AG09319 (cell line): Measurements from ENCODE around the gene PRDM10.
"Not testable (repeated sequence)": the region's sequence is repeated elsewhere in the genome, so short reads cannot be mapped to it uniquely, and the experiment has no call there.

Experiments
- DNase-seq: peaks from one replicate; pipeline ENCODE4 v3.0.0-alpha.2; 2010; ENCODE audit warnings: low read depth; ENCODE audit errors: extremely low read depth
- TF ChIP-seq, protein P1 (sequence below): IDR thresholded peaks from 2 replicates; pipeline ENCODE4 v1.5.1; 2011; ENCODE audit warnings: low read depth, mild to moderate bottlenecking, inconsistent platforms, low read length, moderate library complexity

The PRDM10 gene

DNA sequence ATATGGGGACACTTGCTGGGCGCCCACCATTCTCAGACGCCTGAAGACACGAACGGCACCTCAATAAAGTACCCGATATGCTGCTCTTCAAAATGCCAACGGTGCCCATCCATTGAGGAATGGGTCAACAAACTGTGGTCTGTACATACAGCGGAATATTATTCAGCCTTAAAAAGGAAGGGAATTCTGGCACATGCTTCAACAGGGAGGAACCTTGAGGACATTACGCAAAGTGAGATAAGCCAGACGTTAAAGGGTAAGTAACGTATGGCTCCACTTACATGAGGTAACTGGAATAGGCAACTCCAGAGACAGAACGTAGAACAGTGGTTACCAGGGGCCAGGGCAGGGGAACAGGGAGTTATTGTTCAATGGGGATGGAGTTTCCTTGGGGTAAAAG, 28.0 kb downstream of the PRDM10 start:
- DNase-seq = no peak
- TF ChIP-seq, protein P1, sequence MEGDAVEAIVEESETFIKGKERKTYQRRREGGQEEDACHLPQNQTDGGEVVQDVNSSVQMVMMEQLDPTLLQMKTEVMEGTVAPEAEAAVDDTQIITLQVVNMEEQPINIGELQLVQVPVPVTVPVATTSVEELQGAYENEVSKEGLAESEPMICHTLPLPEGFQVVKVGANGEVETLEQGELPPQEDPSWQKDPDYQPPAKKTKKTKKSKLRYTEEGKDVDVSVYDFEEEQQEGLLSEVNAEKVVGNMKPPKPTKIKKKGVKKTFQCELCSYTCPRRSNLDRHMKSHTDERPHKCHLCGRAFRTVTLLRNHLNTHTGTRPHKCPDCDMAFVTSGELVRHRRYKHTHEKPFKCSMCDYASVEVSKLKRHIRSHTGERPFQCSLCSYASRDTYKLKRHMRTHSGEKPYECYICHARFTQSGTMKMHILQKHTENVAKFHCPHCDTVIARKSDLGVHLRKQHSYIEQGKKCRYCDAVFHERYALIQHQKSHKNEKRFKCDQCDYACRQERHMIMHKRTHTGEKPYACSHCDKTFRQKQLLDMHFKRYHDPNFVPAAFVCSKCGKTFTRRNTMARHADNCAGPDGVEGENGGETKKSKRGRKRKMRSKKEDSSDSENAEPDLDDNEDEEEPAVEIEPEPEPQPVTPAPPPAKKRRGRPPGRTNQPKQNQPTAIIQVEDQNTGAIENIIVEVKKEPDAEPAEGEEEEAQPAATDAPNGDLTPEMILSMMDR = no peak

GRCh38 chr11:129974237-129974636, 28.4 kb downstream of the PRDM10 start:
- DNase-seq = no peak
- TF ChIP-seq, protein P1 = no peak

DNA sequence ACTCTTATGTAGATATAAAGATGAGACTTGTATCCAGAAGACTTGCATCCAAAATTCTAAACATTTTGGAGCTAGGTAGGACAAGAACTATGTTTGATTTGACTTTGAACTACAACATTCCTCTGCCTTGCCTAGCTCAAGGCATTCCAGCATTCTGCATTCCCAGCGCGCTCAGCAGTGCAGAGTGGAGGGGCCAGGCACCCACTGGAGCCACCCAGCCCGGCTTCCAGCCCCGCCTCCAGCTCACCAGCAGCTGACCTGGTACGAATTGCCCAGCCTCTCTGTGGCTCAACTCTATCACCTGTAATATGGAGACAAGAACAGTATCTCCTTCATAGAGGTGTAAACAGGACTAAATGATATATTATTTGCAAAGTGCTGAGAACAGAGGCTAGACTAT, 28.8 kb downstream of the PRDM10 start:
- DNase-seq = no peak
- TF ChIP-seq, protein P1 = no peak

- TF ChIP-seq, protein P1 = no peak
- no peak for DNase-seq
These were observed 29.6 kb downstream of the PRDM10 start for GRCh38 chr11:129973068-129973467.

DNA sequence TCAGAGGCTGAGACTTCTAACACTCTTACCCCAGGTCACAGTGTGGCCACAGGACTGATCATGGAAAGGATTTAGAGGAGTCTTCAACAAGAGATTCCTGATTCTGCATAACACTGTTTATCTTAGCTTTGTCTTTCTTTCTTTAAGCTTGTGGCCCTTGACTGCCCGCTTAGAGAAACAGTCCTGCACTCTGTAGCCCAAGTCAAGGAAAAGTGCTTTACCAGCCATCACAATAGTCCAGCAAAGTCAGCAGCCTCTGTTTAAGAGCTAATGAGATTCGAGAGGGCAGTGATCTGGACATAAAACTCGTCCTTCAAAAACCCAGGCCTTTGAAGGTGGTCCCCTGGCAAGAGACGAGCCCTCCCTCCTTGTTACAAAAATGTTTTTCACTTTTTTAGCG, 30.0 kb downstream of the PRDM10 start:
- no peak for DNase-seq
- TF ChIP-seq, protein P1 = no peak

DNA sequence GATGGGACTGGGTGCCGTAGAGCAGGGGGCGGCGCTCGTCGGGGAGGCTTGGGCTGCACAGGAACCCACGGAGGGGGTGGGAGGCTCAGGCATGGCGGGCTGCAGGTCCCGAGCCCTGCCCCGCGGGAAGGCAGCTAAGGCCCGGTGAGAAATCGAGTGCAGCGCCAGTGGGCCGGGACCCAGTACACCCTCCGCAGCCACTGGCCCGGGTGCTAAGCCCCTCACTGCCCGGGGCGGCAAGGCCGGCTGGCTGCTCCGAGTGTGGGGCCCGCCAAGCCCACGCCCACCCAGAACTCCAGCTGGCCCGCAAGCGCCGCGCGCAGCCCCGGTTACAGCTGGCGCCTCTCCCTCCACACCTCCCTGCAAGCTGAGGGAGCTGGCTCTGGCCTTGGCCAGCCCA, 30.8 kb downstream of the PRDM10 start:
- DNase-seq = not testable (repeated sequence)

DNA sequence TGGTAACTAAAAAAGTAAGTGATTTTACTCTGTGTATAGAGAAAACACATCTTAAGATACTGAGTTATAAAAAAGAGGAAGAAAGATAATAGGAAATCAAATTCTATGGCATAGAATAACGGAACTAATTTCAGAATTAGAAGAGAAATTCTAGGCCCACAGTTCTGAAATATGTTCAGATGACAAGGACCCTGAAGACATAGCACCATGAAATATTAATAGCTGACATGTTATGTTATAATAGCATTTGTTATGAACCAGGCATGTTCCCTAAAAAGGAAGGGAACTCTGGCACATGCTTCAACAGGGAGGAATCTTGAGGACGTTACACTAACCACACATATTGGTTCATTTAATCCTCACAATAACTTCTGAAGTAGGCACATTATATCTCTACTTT, 32.7 kb downstream of the PRDM10 start:
- no peak for DNase-seq
- TF ChIP-seq, protein P1 = no peak

- TF ChIP-seq, protein P1 = no peak
- no peak for DNase-seq
These were observed 33.8 kb downstream of the PRDM10 start for GRCh38 chr11:129968591-129969419.
